Forelimb muscle (tissue), 1 donor: ENCODE data around the gene OR5H6. TPM values are rescaled to one million over a fixed set of nuclear protein-coding genes. Genes with fewer than 3 reads are reported as not detected.
"Not testable (repeated sequence)": the region's sequence is repeated elsewhere in the genome, so short reads cannot be mapped to it uniquely, and the experiment has no call there.

Experiments
- DNase-seq: peaks from one replicate; pipeline ENCODE4 v3.0.0-alpha.2; 2013; ENCODE audit warnings: low read depth
- polyA plus RNA-seq: library from polyadenylated mRNA; unstranded; fragments of 120-200 nt; gene quantifications from one replicate; pipeline ENCODE4 v1.2.1, GENCODE V29; 2013; ENCODE audit not compliant: insufficient read length

The OR5H6 gene
- polyA plus RNA-seq = not detected

- no peak for DNase-seq
Observed at GRCh38 chr3:98263944-98264343, at the start of gene OR5H6. Gene OR5H6 (plus strand): TSS chr3:98264244. CDS start chr3:98264333, 89 bp downstream.

DNA sequence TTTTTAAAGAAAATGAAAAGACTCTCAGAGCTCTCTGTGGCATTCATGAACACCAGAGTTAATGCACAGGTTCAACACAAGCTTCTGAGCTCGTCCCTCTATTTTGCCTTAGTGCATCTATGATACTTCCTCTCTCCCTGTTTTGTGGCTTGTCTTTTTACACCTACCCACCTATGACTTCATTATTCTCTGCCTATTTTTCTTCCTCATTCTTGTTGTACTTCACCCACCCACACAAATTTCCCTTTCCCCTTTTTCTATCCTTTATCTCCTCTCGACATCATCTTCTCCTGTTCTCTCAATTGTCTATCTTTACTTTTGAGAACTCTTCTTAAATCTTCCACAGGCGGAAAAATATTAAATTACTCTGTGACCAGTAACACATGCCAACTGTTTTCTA, 49.0 kb upstream of the OR5H6 start:
- DNase-seq = no peak

DNA sequence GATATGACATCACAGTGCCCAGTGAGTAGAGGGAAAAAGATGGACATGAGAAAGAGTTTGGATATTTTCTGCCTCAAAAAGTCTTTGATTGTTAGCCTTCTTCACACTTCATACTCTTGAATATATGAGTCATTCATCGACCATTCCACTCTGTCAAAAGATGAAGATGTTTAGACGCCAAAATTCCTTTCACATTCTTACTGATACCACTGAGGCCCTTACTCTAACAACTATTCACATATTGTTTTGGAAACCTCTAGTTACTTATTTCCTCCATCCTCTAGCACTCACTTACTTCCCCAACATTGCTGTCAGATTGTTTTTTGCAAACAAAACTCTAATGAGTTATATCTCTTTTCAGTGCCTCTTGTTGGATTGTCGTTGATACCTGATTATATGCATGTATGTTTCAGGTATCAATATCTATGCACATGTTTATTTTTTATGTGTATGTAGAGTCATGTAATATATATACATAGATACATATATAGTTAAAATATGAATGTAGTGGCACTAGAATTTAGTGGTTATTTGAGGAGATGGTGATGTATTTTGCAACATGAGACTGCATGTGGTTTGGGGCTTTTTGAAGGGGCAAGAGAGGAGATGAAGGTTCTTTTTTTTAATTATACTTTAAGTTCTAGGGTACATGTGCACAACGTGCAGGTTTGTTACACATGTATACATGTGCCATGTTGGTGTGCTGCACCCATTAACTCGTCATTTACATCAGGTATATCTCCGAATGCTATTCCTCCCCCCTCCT, 40.0 kb upstream of the OR5H6 start:
- DNase-seq = no peak

DNA sequence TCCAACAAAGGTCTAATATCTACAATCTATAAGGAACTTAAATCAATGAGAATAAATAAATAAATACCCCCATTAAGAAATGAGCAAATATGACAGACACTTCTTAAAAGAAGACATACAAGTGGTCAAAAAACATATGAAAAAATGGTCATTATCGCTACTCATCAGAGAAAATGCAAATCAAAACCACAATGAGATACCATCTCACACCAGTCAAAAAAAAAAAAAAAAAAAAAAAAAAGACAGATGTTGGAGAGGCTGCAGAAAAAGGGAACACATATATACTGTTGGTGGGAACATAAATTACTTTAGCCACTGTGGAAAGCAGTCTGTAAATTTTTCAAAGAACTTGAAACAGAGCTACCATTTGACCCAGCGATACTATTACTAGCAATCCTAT, 31.6 kb upstream of the OR5H6 start:
- no peak for DNase-seq

DNA sequence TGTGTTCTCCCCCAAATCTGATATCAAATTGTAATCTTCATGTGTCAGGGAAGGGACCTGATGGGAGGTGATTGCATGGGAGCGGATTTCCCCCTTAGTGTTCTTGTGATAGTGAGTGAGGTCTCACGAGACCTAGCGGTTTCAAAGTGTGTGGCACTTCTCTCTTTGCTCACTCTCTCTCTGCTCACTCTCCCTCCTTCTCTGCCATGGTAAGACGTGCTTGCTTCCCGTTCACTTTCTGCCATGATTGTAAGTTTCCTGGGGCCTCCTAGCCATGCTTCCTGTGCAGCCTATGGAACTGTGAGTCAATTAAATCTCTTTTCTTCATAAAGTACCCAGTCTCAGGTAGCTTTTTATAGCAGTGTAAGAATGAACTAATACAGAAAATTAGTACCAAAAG, 30.6 kb upstream of the OR5H6 start:
- no peak for DNase-seq

- no peak for DNase-seq
Observed at GRCh38 chr3:98240131-98240530, 23.9 kb upstream of the OR5H6 start.

- DNase-seq = no peak
Observed at GRCh38 chr3:98242155-98242554, 21.9 kb upstream of the OR5H6 start.

DNA sequence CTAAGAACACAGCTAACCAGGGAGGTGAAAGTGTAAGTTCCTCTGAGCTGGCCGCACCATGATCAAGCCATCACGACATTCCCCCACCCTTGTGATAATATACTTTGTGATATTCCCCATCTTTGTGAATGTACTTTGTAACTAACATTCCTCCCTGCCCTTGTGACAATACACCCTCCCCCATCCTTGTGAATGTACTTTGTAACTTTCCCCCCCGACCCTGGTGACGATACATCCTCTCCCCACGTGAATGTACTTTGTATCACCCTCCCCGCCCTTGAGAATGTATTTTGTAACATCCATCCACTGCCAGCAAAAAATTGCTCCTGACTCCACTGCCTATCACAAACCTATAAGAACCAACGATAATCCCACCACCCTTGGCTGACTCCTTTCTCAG, 20.2 kb upstream of the OR5H6 start:
- DNase-seq = no peak

DNA sequence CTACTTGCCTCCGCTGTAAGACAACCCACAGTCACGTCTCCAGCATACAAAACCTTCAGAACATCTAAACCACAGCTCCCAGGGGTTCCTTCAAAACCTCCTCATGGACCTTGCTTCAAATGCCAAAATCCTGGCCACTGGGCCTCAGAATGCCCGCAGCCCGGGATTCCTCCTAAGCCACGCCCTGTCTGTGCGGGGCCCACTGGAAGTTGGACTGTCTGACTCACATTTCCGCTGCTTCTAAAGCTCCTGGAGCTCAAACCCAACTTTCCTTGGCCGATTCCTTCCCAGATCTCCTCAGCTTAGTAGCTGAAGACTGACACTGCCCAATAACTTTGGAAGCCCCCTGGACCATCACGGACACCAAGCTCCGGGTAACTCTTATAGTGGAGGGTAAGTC, 17.9 kb upstream of the OR5H6 start:
- no peak for DNase-seq

DNA sequence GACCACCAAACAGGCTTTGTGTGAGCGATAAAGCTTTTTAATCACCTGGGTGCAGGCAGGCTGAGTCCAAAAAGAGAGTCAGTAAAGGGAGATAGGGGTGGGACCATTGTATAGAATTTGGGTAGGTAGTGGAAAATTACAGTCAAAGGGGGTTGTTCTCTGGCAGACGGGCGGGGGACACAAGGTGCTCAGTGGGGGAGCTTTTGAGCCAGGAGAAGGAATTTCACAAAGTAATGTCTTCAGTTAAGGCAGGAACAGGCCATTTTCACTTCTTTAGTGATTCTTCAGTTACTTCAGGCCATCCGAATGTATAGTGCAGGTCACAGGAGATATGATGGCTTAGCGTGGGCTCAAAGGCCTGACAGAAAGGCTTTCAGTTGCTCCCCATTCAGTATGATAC, 8.0 kb upstream of the OR5H6 start:
- DNase-seq = not testable (repeated sequence)

DNA sequence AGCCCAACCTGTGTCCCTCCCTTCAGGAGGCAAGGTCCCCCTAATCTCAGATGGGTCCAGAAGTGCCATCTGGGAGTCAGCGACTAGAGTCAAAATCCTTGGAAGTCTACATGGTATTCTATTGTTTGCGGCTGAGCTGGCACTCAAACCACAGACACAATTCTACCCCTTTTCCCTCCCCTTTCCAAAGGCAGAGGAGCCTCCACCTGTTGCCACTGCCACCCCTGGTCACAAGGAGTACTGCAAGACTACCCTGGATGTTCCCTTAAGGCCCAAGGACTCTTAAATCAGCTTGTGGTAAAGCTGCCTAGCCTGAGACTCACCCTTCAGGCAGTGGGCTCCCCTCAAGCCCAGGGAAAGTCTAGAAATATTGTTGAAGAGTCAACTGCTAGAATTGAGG, 4.3 kb upstream of the OR5H6 start:
- DNase-seq = no peak

GRCh38 chr3:98262046-98262445, 2.0 kb upstream of the OR5H6 start:
- peak; percentile 44 for DNase-seq

- no peak for DNase-seq
Observed at GRCh38 chr3:98269846-98270245, 5.8 kb downstream of the OR5H6 start.

GRCh38 chr3:98272126-98272525, 8.1 kb downstream of the OR5H6 start:
- DNase-seq = no peak

- no peak for DNase-seq
Observed at GRCh38 chr3:98274914-98275313, 10.9 kb downstream of the OR5H6 start.

GRCh38 chr3:98282205-98282604, 18.2 kb downstream of the OR5H6 start, which contains the start of gene OR5H2:
Gene OR5H2 (plus strand): TSS chr3:98282505. CDS start chr3:98282903, 398 bp downstream.
- no peak for DNase-seq

GRCh38 chr3:98290916-98291315, 26.9 kb downstream of the OR5H6 start:
- DNase-seq = no peak

- DNase-seq = no peak
Observed at GRCh38 chr3:98291332-98291957, 27.4 kb downstream of the OR5H6 start.

Other genes with a start within 250 kb of the OR5H6 start
- not detected for gene GABRR3, start 228.9 kb upstream of the OR5H6 start, polyA plus RNA-seq
- not detected for gene OR5AC2, start 177.1 kb upstream of the OR5H6 start, polyA plus RNA-seq
- 0.03 TPM for gene OR5H1, start 133.5 kb upstream of the OR5H6 start, polyA plus RNA-seq
- gene OR5H14, start 116.8 kb upstream of the OR5H6 start, polyA plus RNA-seq = not detected
- gene OR5H15, start 97.5 kb upstream of the OR5H6 start, polyA plus RNA-seq = not detected
- gene OR5H2, start 18.3 kb downstream of the OR5H6 start, polyA plus RNA-seq = not detected
- not detected for gene OR5K4, start 89.6 kb downstream of the OR5H6 start, polyA plus RNA-seq
- not detected for gene OR5K3, start 126.4 kb downstream of the OR5H6 start, polyA plus RNA-seq
- gene OR5K1, start 199.0 kb downstream of the OR5H6 start, polyA plus RNA-seq = not detected
- gene OR5K2, start 233.4 kb downstream of the OR5H6 start, polyA plus RNA-seq = not detected